BLaER1 treated with 17β-estradiol and CSF1 and Interleukin-3, amounts not matched to agents 10 nM and 100 nM (cell line): ENCODE measurements around the gene LGALS4.

Experiments used
- H3K27ac ChIP-seq, 11 experiments: shearing (Covaris generic); formaldehyde crosslinking; 2 replicates each; pipeline ENCODE4 v1.8.1; 2022
- H3K27me3 ChIP-seq, 11 experiments: shearing (Covaris generic); formaldehyde crosslinking; 2 replicates each; pipeline ENCODE4 v1.8.1; 2022
- H3K36me3 ChIP-seq, 11 experiments: shearing (Covaris generic); formaldehyde crosslinking; 2 replicates each; pipeline ENCODE4 v1.8.1; 2022
- H3K4me1 ChIP-seq, 10 experiments: shearing (Covaris generic); formaldehyde crosslinking; 2 replicates each; pipeline ENCODE4 v1.8.1; 2022
- H3K4me2 ChIP-seq, 11 experiments: shearing (Covaris generic); formaldehyde crosslinking; 2 replicates each; pipeline ENCODE4 v1.8.1; 2022
- H3K4me3 ChIP-seq, 10 experiments: shearing (Covaris generic); formaldehyde crosslinking; 2 replicates each; pipeline ENCODE4 v1.8.1; 2022
- H3K9ac ChIP-seq, 11 experiments: shearing (Covaris generic); formaldehyde crosslinking; 2 replicates each; pipeline ENCODE4 v1.8.1; 2022
- H3K9me3 ChIP-seq, 11 experiments: shearing (Covaris generic); formaldehyde crosslinking; replicated peaks in 1 of 11; 2 replicates each; pipeline ENCODE4 v1.8.1; 2022
- H4K20me1 ChIP-seq, 11 experiments: shearing (Covaris generic); formaldehyde crosslinking; 2 replicates each; pipeline ENCODE4 v1.8.1; 2022
- Cebpa-rat ChIP-seq, 11 experiments: shearing (Covaris generic); IDR thresholded peaks; 2 replicates each; pipeline ENCODE4 v1.8.1; 2022

LGALS4 gene

GRCh38 chr19:38839816-38840582 is 27.3 kb upstream of the LGALS4 start:
- Histone ChIP-seq H3K27ac (peak overlapping the region in 1 of 11 experiments; percentile 29; a peak in 1 of 22 replicates), H3K9me3 (no peaks in the 10 kb centered on the region), H3K36me3 (peaks cover 96 to 100% (median 99%) of the 10 kb centered on the region in 11 experiments), H3K4me1 (peaks cover 20 to 44% (median 34%) of the 10 kb centered on the region in 10 experiments), H3K4me3 (no peak overlapping the region), H3K4me2 (no peak overlapping the region), H3K27me3 (no peaks in the 10 kb centered on the region), H3K9ac (peak overlapping the region in 2 of 11 experiments; percentile 11 to 21; a peak in 1 of 22 replicates), H4K20me1 (peaks cover 86 to 100% (median 97%) of the 10 kb centered on the region in 11 experiments)
- TF ChIP-seq Cebpa-rat (IDR thresholded peaks at IDR 0.05), result no peak

- no peaks in the 10 kb centered on the region for H3K27me3 ChIP-seq
- no peak overlapping the region for H3K27ac ChIP-seq
- H3K4me1 ChIP-seq, result peaks cover 17 to 36% (median 26%) of the 10 kb centered on the region in 10 experiments
- peaks cover 77 to 96% (median 91%) of the 10 kb centered on the region in 11 experiments for H4K20me1 ChIP-seq
- no peak overlapping the region for H3K4me2 ChIP-seq
- H3K36me3 ChIP-seq, result peaks cover 87 to 98% (median 92%) of the 10 kb centered on the region in 11 experiments
- H3K9ac ChIP-seq, result no peak overlapping the region; a peak in 1 of 22 replicates
- H3K9me3 ChIP-seq, result no peaks in the 10 kb centered on the region
- no peak for TF ChIP-seq Cebpa-rat (IDR thresholded peaks at IDR 0.05)
- no peak overlapping the region for H3K4me3 ChIP-seq
Observed at GRCh38 chr19:38838986-38839761, 26.4 kb upstream of the LGALS4 start.

GRCh38 chr19:38838208-38838985 is 25.7 kb upstream of the LGALS4 start:
- H3K4me2 ChIP-seq, result no peak overlapping the region
- peaks cover 70 to 88% (median 83%) of the 10 kb centered on the region in 11 experiments for H4K20me1 ChIP-seq
- H3K27ac ChIP-seq, result no peak overlapping the region
- no peaks in the 10 kb centered on the region for H3K9me3 ChIP-seq
- peak overlapping the region in 1 of 11 experiments; percentile 2; a peak in 2 of 22 replicates for H3K9ac ChIP-seq
- H3K27me3 ChIP-seq, result no peaks in the 10 kb centered on the region
- peaks cover 80 to 91% (median 84%) of the 10 kb centered on the region in 11 experiments for H3K36me3 ChIP-seq
- H3K4me3 ChIP-seq, result no peak overlapping the region
- no peak for TF ChIP-seq Cebpa-rat (IDR thresholded peaks at IDR 0.05)
- peaks cover 14 to 28% (median 18%) of the 10 kb centered on the region in 10 experiments; a peak in 19 of 20 replicates for H3K4me1 ChIP-seq

- Histone ChIP-seq H3K27me3 (no peaks in the 10 kb centered on the region), H3K9me3 (no peaks in the 10 kb centered on the region), H3K4me1 (peaks cover 10 to 25% (median 16%) of the 10 kb centered on the region in 10 experiments), H3K27ac (no peak overlapping the region), H3K4me3 (no peak overlapping the region), H3K9ac (peak overlapping the region in 1 of 11 experiments; percentile 2; a peak in 1 of 22 replicates), H3K4me2 (no peak overlapping the region), H3K36me3 (peaks cover 73 to 84% (median 77%) of the 10 kb centered on the region in 11 experiments), H4K20me1 (peaks cover 63 to 81% (median 76%) of the 10 kb centered on the region in 11 experiments)
- no peak for TF ChIP-seq Cebpa-rat (IDR thresholded peaks at IDR 0.05)
Observed at GRCh38 chr19:38837656-38838121, 24.9 kb upstream of the LGALS4 start.

GRCh38 chr19:38836983-38837626 is 24.4 kb upstream of the LGALS4 start:
- Histone ChIP-seq H3K9ac (no peak overlapping the region), H3K36me3 (peaks cover 67 to 78% (median 71%) of the 10 kb centered on the region in 11 experiments), H3K4me1 (peaks cover 10 to 25% (median 18%) of the 10 kb centered on the region in 10 experiments), H3K4me3 (no peak overlapping the region), H3K4me2 (no peak overlapping the region), H4K20me1 (peaks cover 57 to 76% (median 70%) of the 10 kb centered on the region in 11 experiments), H3K27ac (no peak overlapping the region), H3K9me3 (no peaks in the 10 kb centered on the region), H3K27me3 (no peaks in the 10 kb centered on the region)
- no peak for TF ChIP-seq Cebpa-rat (IDR thresholded peaks at IDR 0.05)

GRCh38 chr19:38836159-38836982 is 23.6 kb upstream of the LGALS4 start:
- H3K4me2 ChIP-seq, result no peak overlapping the region
- no peak for TF ChIP-seq Cebpa-rat (IDR thresholded peaks at IDR 0.05)
- H3K9ac ChIP-seq, result no peak overlapping the region
- H3K27ac ChIP-seq, result no peak overlapping the region
- no peaks in the 10 kb centered on the region for H3K27me3 ChIP-seq
- H3K9me3 ChIP-seq, result no peaks in the 10 kb centered on the region
- peaks cover 12 to 22% (median 17%) of the 10 kb centered on the region in 10 experiments for H3K4me1 ChIP-seq
- peaks cover 59 to 70% (median 64%) of the 10 kb centered on the region in 11 experiments for H3K36me3 ChIP-seq
- H4K20me1 ChIP-seq, result peaks cover 49 to 68% (median 63%) of the 10 kb centered on the region in 11 experiments
- H3K4me3 ChIP-seq, result no peak overlapping the region

- 0 out of 22 replicates have a peak, but pooled peaks of 1 of the 11 experiments have one; percentile 10 for TF ChIP-seq Cebpa-rat (IDR thresholded peaks at IDR 0.05)
- H3K27me3 ChIP-seq, result no peaks in the 10 kb centered on the region
- H3K4me3 ChIP-seq, result no peak overlapping the region
- H3K36me3 ChIP-seq, result peaks cover 47 to 61% (median 56%) of the 10 kb centered on the region in 11 experiments
- no peaks in the 10 kb centered on the region for H3K9me3 ChIP-seq
- H4K20me1 ChIP-seq, result peaks cover 33 to 50% (median 45%) of the 10 kb centered on the region in 11 experiments; a peak in 21 of 22 replicates
- H3K27ac ChIP-seq, result no peak overlapping the region
- H3K4me2 ChIP-seq, result no peak overlapping the region
- H3K4me1 ChIP-seq, result peaks cover 21 to 36% (median 27%) of the 10 kb centered on the region in 10 experiments
- H3K9ac ChIP-seq, result no peak overlapping the region
Observed at GRCh38 chr19:38834590-38834989, 21.8 kb upstream of the LGALS4 start.
